Fibroblast of mammary gland (primary cell): ENCODE data around the gene CCS.
"Not testable (repeated sequence)": the region's sequence is repeated elsewhere in the genome, so short reads cannot be mapped to it uniquely, and the experiment has no call there.

Source experiments
- DNase-seq: peaks from one replicate; pipeline ENCODE4 v3.0.0-alpha.2; 2010; ENCODE audit warnings: low read depth
- H3K4me3 ChIP-seq: 2 replicates; pipeline ENCODE4 v1.5.1; 2011; ENCODE audit warnings: low read depth, mild to moderate bottlenecking, low read length, moderate library complexity; ENCODE audit not compliant: control insufficient read depth
- CTCF ChIP-seq: conservative IDR thresholded peaks from 2 replicates; pipeline ENCODE4 v1.5.1; 2011; ENCODE audit warnings: low read depth, low read length, inconsistent platforms; ENCODE audit not compliant: control insufficient read depth, insufficient read depth

CCS gene

DNA sequence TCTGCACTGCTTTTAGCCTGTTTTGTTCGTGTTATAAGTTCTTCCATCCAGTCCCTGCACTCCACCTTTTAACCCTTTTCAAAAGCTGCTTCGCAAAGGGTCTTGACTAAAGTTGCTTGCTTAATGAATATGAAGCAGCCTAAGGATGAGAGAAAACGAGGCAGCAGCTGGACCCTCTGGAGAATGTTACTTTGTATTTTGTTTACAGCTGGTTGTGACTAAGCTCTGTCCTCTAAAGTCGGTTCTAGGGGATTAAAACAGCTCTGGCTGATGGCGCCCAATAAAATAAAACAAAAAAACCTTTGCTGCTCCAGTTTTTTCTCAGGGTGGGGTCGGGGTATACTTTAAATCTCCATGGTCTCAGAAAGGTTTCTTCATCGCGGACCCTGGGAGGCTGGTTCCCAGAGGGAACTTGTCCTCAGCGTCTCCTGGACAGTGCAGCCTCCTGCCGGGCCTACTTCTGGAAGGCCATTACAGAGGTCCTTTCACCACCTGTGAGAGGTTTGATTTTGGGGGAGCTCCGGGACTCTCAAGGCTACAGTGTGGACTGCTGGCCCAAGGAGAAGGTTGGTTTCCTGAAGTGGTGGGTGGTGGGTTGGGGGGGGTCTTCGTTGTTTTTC is 44.7 kb downstream of the CCS start:
- TF ChIP-seq CTCF = no peak
- DNase-seq = no peak
- peak overlapping the region; percentile 39 for H3K4me3 ChIP-seq

GRCh38 chr11:66638177-66639065 is 45.4 kb downstream of the CCS start, which contains the start of gene RBM4:
RBM4 (plus strand) TSS chr11:66638703; CDS start chr11:66639712, 1,009 bp downstream.
- peak within 1 kb of the TSS; percentile 85 for H3K4me3 ChIP-seq
- peak; percentile 100 for DNase-seq
- TF ChIP-seq CTCF = no peak

DNA sequence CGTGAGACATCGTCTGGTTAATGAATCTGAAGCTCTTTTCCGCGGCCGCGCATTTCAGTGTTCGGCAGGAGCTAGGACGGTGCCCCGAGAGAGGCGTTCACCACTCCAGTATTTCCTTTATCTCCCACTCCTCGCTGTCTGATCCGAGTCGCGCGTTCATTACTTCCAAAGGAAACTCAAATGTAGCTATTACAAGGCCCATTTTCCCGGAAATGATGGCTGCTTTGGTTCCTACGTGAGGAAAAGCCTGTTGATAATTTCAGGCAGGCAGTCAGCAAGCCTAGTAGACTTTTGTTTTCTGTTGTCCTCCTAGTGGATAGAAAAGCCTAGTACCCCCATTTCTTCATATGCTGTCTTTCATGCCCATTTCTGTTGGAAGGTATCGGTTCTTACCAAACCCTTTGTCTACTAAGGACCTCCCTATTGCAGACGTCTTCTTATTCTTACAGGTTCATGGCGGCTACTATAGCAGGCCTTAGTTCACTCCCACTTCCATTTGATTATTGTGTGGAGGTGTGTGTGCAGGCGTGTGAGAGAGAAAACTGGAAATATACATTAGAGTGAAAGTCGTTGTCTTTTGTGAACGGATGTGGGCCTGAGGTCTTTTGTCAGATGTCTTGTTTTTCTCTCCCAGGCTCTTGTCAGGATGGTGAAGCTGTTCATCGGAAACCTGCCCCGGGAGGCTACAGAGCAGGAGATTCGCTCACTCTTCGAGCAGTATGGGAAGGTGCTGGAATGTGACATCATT is 46.3 kb downstream of the CCS start:
- peak; percentile 43 for DNase-seq
- TF ChIP-seq CTCF = peak; percentile 13
- peak overlapping the region; percentile 85 for H3K4me3 ChIP-seq

DNA sequence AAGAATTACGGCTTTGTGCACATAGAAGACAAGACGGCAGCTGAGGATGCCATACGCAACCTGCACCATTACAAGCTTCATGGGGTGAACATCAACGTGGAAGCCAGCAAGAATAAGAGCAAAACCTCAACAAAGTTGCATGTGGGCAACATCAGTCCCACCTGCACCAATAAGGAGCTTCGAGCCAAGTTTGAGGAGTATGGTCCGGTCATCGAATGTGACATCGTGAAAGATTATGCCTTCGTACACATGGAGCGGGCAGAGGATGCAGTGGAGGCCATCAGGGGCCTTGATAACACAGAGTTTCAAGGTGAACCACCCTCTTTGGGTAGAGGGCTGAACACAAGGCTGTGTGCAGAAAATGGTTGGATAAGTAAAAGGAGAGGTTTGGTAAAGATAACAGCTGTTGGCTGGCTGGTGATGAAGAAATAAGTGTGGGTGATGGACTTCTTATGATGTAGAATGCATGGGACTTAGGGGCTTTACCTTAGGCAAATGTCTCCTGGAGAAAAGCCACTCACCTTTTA is 46.9 kb downstream of the CCS start:
- peak overlapping the region; percentile 85 for H3K4me3 ChIP-seq

DNA sequence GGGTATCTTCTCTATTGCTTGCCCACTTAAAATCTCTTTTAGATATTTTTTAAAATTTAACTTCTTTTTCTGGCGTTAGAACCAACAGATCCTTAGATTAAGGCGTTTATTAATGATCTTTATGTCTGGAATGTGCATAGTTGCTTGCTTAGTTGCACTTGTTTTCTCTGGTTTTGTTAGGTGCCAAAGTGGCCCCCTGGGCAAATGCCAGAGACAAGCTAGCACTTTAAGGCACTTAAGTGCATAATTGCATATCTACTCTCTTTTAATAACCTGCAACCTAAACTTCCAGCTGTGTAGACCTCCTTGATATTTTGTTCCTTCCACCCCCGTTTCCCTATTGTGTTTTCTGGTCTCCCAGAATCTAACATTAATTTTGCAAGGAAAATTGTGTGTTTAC is 48.8 kb downstream of the CCS start:
- no peak for DNase-seq
- TF ChIP-seq CTCF = no peak
- H3K4me3 ChIP-seq = no peak overlapping the region

More for the DNA sequence above, 46.9 kb downstream of the CCS start:
- DNase-seq = not testable (repeated sequence)

DNA sequence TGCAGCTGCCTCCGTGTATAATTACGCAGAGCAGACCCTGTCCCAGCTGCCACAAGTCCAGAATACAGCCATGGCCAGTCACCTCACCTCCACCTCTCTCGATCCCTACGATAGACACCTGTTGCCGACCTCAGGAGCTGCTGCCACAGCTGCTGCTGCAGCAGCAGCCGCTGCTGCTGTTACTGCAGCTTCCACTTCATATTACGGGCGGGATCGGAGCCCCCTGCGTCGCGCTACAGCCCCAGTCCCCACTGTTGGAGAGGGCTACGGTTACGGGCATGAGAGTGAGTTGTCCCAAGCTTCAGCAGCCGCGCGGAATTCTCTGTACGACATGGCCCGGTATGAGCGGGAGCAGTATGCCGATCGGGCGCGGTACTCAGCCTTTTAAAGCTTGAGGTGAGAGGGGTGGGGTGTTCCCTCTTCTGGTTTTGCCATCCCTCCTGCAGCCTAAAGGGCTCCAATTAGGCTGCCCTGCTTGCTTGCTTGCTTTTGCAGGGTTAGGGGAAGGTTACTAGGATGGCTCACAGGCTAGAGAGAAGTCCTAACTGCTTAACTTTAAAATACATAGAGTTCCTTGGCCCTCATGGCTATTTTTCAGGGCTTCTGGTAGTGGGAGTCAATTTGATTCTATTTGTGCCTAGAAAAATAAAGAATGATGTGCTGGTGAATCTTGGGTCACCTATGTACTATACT is 50.9 kb downstream of the CCS start:
- DNase-seq = no peak
- no peak for TF ChIP-seq CTCF
- no peak overlapping the region for H3K4me3 ChIP-seq
